K562 (cell line): Measurements from ENCODE around the gene ZNF862. TPM values are rescaled to one million over a fixed set of nuclear protein-coding genes. Genes with fewer than 3 reads are reported as not detected.

Experiments
- CBX3 ChIP-seq, 2 experiments: IDR thresholded peaks; 1 replicate in 1 of 2; 2 replicates in 1 of 2; pipeline ENCODE4 v1.6.1; 2012; ENCODE audit warnings: inconsistent platforms in 2 of 2, low read length in 2 of 2, borderline replicate concordance in 1 of 2, control low read depth in 1 of 2
- CCNT2 ChIP-seq: IDR thresholded peaks from 2 replicates; pipeline ENCODE4 v1.6.1; 2011; ENCODE audit warnings: borderline replicate concordance, low read depth, mild to moderate bottlenecking, moderate library complexity, mixed read lengths, low read length; ENCODE audit not compliant: insufficient read length; ENCODE audit errors: extremely low read depth
- CREB1 ChIP-seq, 2 experiments: sonication (generic) in 1 of 2; formaldehyde crosslinking in 1 of 2; IDR thresholded peaks; 2 replicates each; pipeline versions ENCODE4 v1.6.1 to v1.8.0; 2012 to 2022; ENCODE audit warnings: inconsistent platforms in 1 of 2, mild to moderate bottlenecking in 1 of 2, missing genetic modification reagents in 1 of 2, moderate library complexity in 1 of 2
- ELF2 ChIP-seq: fragments of 250-450 bp; sonication (Bioruptor Pico); IDR thresholded peaks from 2 replicates; pipeline ENCODE4 v1.5.0; 2021; ENCODE audit warnings: mild to moderate bottlenecking
- GABPA ChIP-seq: fragments of 200-800 bp; sonication (Bioruptor generic); conservative IDR thresholded peaks from 2 replicates; pipeline ENCODE4 v1.6.1; 2016; ENCODE audit warnings: low read depth, missing genetic modification characterization, missing compliant biosample characterization
- KAT8 ChIP-seq: fragments of 450-650 bp; IDR thresholded peaks from 2 replicates; pipeline ENCODE4 v1.6.1; 2016; ENCODE audit warnings: low read depth, mild to moderate bottlenecking
- KLF1 ChIP-seq: fragments of 450-650 bp; IDR thresholded peaks from 2 replicates; pipeline ENCODE4 v1.6.1; 2016; ENCODE audit warnings: missing genetic modification characterization, missing compliant biosample characterization
- NCOA2 ChIP-seq, 2 experiments: fragments of 450-650 bp; IDR thresholded peaks; 2 replicates each; pipeline ENCODE4 v1.6.1; 2018; ENCODE audit warnings: mild to moderate bottlenecking in 2 of 2, moderate library complexity in 1 of 2; ENCODE audit not compliant: partially characterized antibody in 2 of 2
- PHB2 ChIP-seq: fragments of 450-650 bp; IDR thresholded peaks from 2 replicates; pipeline ENCODE4 v1.6.1; 2017; ENCODE audit warnings: low read depth
- PHF21A ChIP-seq: fragments of 450-650 bp; IDR thresholded peaks from 2 replicates; pipeline ENCODE4 v1.6.1; 2017; ENCODE audit warnings: low read depth, borderline replicate concordance
- POU5F1 ChIP-seq: fragments of 150-350 bp; IDR thresholded peaks from 2 replicates; pipeline ENCODE4 v1.6.1; 2014; ENCODE audit warnings: borderline replicate concordance, low read length, low read depth, mild to moderate bottlenecking; ENCODE audit not compliant: partially characterized antibody
- RBM34 ChIP-seq: fragments of 200-400 bp; formaldehyde crosslinking; IDR thresholded peaks from 2 replicates; pipeline ENCODE4 v1.6.1; 2018; ENCODE audit warnings: low read length, borderline replicate concordance; ENCODE audit not compliant: insufficient read depth
- STAT5A ChIP-seq: IDR thresholded peaks from 2 replicates; pipeline ENCODE4 v1.6.1; 2012; ENCODE audit warnings: low read length, inconsistent platforms, borderline replicate concordance
- ZBTB17 ChIP-seq: fragments of 450-650 bp; formaldehyde crosslinking; IDR thresholded peaks from 2 replicates; pipeline ENCODE4 v1.4.0; 2020; ENCODE audit warnings: mild to moderate bottlenecking
- ZC3H11A ChIP-seq: IDR thresholded peaks from 2 replicates; pipeline ENCODE4 v1.6.1; 2012; ENCODE audit warnings: low read depth, low read length, improper control_type of control experiment
- ZNF232 ChIP-seq: sonication (generic); formaldehyde crosslinking; IDR thresholded peaks from 2 replicates; pipeline ENCODE4 v1.8.0; 2022; ENCODE audit warnings: mild to moderate bottlenecking, missing genetic modification reagents
- ZNF274 ChIP-seq: IDR thresholded peaks from 2 replicates; pipeline ENCODE4 v1.6.1; 2011; ENCODE audit warnings: low read depth, mild to moderate bottlenecking, low read length, moderate library complexity, borderline replicate concordance
- ZNF589 ChIP-seq: fragments of 200-800 bp; sonication (Bioruptor generic); IDR thresholded peaks from 2 replicates; pipeline ENCODE4 v1.6.1; 2016; ENCODE audit warnings: low read depth, missing genetic modification characterization, missing compliant biosample characterization
- ZNF780A ChIP-seq: fragments of 250-450 bp; sonication (Bioruptor Pico); IDR thresholded peaks from 2 replicates; pipeline ENCODE4 v1.5.0; 2021; ENCODE audit warnings: mild to moderate bottlenecking
- polyA plus RNA-seq, 8 experiments: library from polyadenylated mRNA; depleted of rRNA in 4 of 8; stranded (reverse) in 5 of 8; unstranded in 3 of 8; fragments of >200 nt; fragmentation: Nextera tagmentation in 2 of 8; fragmentation: Illumina TruSeq in 1 of 8; extraction: Ambion mirVana in 2 of 8; extraction: Trizol in 1 of 8; gene quantifications; 2 replicates each; pipeline versions ENCODE4 v1.2.1 to v1.2.3, GENCODE V29; 2011 to 2014; ENCODE audit warnings: inconsistent platforms in 1 of 8, missing spikeins in 1 of 8
- total RNA-seq, 7 experiments: library from RNA; depleted of rRNA in 6 of 7; stranded (reverse); fragments of >200 nt in 6 of 7; fragmentation: Illumina TruSeq in 2 of 7; extraction: Trizol in 2 of 7; gene quantifications; 2 replicates each; pipeline versions ENCODE4 v1.2.1 to v1.2.3, GENCODE V29; 2011 to 2021; ENCODE audit warnings: low replicate concordance in 1 of 7
- TF ChIP-seq, protein P1 (sequence below): fragments of 250-450 bp; sonication (Bioruptor Pico); IDR thresholded peaks from 2 replicates; pipeline ENCODE4 v1.6.1; 2021; ENCODE audit warnings: mild to moderate bottlenecking
- TF ChIP-seq, protein P2 (sequence below): fragments of 250-450 bp; sonication (Bioruptor Pico); IDR thresholded peaks from 2 replicates; pipeline ENCODE4 v1.5.0; 2021; ENCODE audit warnings: mild to moderate bottlenecking, moderate library complexity
- TF ChIP-seq, protein P3 (sequence below), 2 experiments: fragments of 250-450 bp in 1 of 2; fragments of 450-650 bp in 1 of 2; sonication (Bioruptor Pico) in 1 of 2; IDR thresholded peaks; 2 replicates each; pipeline versions ENCODE4 v1.6.1 to v1.8.0; 2016 to 2021; ENCODE audit warnings: mild to moderate bottlenecking in 2 of 2, moderate library complexity in 2 of 2, missing compliant biosample characterization in 1 of 2, missing genetic modification characterization in 1 of 2

ZNF862 gene
- total and polyA plus RNA-seq, 9 of the 15 experiments (the other 6 are each of a cell fraction or from before 2014, with no cell fraction given), result 1.1 to 3.9 (median 2.6) TPM

DNA sequence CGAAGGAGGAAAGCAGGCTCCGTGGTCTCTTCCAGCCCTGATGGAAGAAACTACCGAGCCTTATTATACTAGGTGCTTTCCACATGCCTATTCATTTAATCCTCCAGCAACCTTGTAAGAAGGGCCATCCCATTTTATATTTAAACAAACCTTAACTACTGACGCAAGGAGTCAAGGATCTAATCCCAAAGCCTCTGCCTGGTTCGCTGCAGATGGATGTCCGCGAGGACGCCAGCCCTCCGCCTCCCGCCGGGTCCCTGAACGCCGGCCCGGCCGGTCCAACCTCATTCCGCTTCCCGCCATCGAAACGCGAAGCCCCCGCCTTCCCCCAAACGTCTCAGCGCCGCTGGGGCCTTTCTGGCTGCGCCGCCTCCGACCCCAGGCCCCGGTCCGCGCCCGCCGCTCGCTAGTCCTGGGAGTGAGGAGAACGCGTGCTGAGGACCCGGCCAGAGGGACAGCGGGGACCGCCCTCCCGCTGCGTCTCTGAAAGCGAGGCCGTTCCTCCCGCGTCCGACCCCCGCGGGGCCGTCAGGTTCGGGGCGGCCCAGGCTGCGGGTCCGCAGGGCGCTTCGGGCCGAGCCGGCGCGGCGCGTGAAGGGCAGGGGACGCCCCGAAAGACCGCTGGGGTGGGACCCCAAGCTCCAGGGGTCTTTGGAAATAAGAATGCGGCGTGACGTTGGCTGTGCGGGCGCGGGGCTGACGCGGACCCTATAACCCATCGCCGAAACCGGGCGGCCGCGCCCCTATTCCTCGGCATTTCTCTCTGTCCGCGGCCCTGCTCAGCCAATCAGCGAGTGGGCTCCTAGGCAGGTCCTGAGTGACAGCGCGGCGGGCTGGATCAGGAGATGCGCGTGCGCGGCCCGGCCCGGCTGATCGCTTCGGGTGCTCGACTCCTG lies 35.1 kb downstream of the ZNF862 start, which contains the start of gene ATP6V0E2 (continued):
- no peak for TF ChIP-seq STAT5A
- TF ChIP-seq ZNF274, result no peak
- no peak for TF ChIP-seq ZBTB17 (CRISPR knock-in tag)
- TF ChIP-seq CCNT2, result peak; percentile 26
- no peak for TF ChIP-seq NCOA2 (IDR thresholded peaks at IDR 0.05; ENCODE audit: partially characterized antibody in 2 of 2)
- no peak for TF ChIP-seq ZNF780A (CRISPR knock-in tag)
- 0 out of 2 replicates have a peak, but pooled peaks have one; percentile 28 for TF ChIP-seq GABPA (tag)
- no peak for TF ChIP-seq ZNF589 (CRISPR knock-in tag)
- TF ChIP-seq, protein P1, sequence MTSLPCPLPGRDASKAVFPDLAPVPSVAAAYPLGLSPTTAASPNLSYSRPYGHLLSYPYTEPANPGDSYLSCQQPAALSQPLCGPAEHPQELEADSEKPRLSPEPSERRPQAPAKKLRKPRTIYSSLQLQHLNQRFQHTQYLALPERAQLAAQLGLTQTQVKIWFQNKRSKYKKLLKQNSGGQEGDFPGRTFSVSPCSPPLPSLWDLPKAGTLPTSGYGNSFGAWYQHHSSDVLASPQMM (CRISPR knock-in tag), result no peak
- TF ChIP-seq PHB2, result no peak
- TF ChIP-seq RBM34, result no peak
- TF ChIP-seq KLF1, result no peak
- TF ChIP-seq, protein P2, sequence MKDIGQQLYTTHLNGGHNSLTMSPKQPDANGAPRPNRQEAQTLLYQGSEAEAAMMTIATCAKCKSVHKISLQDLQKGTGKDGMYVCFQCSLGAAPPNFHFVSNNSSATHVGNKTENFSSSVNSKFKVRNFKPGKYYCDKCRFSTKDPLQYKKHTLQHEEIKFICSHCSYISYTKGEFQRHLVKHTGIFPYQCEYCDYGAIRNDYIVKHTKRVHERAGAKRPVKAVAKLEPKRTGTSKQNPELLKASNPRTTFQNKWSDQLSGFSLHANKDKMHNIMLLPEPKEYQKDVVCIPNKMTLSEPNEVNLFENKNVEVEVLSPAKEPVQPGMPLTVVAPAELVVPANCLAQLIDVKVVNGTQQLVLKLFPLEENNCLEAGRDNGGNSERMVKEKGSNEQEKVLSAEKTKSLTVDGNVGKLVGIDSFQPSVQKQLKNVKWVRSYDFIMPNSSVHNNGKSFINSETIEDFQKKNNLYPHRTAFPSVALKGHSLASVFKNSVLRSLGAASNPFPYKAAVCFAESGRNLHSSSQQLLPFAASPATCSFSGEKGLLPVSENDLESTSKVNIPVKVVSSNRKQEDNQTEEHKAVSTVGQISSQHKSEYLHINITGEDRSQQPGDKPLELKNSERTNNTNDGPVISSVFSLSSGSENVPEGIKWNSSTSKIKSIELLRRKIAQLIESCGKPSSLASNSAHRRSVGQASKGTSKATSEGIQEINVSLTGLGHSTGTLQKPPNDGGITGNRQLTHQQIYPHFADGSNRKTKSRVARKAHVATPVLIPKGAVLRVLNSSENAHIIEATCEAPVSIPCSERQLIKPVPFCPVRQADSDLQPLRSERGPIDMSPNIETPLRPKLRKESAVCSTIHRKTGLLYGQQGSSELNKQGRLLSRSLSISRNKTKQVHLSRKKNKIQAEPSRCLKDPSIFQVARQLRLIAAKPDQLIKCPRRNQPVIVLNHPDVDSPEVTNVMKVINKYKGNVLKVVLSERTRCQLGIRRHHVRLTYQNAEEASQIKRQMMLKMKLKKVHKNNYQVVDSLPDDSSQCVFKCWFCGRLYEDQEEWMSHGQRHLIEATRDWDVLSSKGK (CRISPR knock-in tag), result no peak
- no peak for TF ChIP-seq ZC3H11A
- no peak for TF ChIP-seq KAT8
- no peak for TF ChIP-seq CBX3 (IDR thresholded peaks at IDR 0.05; ENCODE audit: borderline replicate concordance in 1 of 2, low read length in 2 of 2)
- TF ChIP-seq, protein P3, sequence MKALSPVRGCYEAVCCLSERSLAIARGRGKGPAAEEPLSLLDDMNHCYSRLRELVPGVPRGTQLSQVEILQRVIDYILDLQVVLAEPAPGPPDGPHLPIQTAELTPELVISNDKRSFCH (CRISPR knock-in tag; IDR thresholded peaks at IDR 0.05), result no peak
- TF ChIP-seq, protein P3 (tag; IDR thresholded peaks at IDR 0.05), result peak; percentile 89
- TF ChIP-seq ZNF232, result 0 out of 2 replicates have a peak, but pooled peaks have one; percentile 78
- peak; percentile 26; the same call in 1 of the 2 replicates for TF ChIP-seq CREB1 (IDR thresholded peaks at IDR 0.05)
- TF ChIP-seq CREB1 (CRISPR knock-in tag; IDR thresholded peaks at IDR 0.05), result peak; percentile 78
- no peak for TF ChIP-seq ELF2
- TF ChIP-seq POU5F1, result peak; percentile 87
- no peak for TF ChIP-seq PHF21A
